HG03460 (cell line): ENCODE measurements around the gene BRD3.

Source experiments
- ATAC-seq: cut with Tn5 transposase; IDR thresholded peaks from one replicate; pipeline ENCODE4 v1.9.1; 2021; ENCODE audit not compliant: unreplicated experiment

Gene BRD3

DNA sequence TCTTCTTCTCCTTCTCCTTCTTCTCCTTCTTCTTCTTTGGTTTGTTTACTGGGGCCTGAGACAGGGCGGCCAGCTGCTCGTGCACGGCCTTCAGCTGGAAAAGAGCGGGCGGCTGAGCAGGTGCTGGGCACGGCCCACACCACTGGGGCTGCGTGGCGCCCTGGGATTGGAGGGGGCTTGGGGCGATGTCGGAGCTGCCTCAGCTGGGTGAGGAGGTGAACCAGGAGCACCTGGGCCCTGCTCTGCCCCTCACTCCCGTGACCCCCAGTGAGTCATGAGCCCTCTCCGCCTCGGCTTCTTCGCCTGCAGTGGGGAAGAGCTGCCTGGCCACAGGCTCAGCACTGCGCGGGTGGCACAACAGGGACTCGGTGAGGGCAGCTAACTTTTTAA lies 27.7 kb downstream of the BRD3 start:
- no peak for ATAC-seq

DNA sequence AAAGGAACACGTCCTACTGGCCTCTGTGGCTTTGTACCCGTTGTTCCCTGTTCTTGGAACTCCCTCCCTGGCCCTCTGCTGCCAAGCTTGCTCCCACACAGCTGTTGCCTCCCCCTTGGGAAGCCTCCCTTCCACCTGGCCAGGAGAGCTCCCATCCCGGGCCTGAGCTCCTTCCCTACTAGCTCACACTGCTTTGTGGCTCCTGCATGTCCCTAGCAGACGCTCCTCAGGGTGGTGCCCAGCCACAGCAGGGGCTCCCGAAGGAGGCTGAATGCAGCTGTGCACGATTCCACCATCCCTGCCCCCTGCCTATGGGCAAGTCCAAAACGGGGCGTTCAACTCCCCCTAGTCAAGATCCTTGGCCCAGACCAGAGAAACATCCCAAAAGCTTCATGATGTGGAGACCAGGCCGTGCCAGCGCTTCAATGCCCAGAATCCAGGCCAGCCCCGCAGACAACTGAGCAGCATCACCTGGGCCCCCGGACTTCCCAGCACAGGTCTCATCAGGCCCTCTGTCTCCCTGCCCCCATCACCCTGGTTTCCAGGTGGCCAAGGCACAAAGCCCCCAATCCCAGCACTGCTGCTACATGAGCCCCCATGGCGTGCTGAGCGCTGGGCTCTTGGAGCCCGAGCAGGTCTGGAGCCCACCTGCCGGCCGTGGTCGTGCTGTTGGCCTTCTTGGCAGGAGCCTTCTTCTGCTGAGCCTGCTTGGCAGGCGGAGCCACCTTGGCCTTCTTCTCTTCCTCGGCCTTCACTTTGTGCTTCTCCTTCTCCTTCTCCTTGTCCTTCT lies 28.2 kb downstream of the BRD3 start:
- ATAC-seq = no peak

DNA sequence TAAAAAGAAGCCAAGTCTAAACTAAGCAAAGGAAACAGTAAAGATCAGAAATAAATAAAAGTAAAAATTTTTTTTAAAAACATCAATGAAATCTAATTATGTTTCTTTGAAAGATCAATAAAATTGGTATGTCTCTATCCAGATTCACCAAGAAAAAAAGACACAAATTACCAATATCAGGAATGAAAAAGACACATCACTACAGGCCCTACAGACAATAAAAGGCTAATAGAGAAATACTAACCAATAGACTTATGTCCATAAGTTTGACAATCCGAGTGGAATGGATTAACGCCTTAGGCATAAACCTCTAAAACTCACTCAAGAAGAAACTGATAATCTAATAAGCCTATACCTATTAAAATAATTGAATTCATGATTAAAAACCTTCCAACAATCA lies 30.2 kb downstream of the BRD3 start:
- no peak for ATAC-seq

DNA sequence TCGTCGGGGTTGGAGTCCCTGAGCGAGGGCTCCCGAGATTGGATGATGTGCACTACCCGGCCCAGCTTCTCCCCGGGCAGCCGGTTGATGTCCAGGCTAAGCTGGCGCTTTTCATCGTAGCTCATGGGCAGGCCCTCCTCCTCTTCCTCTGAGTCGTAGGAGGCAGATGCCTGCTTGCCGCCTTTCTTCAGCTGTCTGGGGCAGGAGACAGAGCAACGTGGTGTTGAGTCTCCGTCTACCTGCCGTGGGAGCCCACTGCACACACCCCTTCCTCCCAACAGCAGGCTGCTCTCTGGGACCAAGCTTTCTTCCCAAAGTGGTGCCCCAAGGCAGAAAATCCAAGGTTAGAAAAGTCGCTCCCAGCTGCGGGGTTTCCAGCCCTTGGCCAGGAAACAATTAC lies 31.7 kb downstream of the BRD3 start:
- no peak for ATAC-seq

DNA sequence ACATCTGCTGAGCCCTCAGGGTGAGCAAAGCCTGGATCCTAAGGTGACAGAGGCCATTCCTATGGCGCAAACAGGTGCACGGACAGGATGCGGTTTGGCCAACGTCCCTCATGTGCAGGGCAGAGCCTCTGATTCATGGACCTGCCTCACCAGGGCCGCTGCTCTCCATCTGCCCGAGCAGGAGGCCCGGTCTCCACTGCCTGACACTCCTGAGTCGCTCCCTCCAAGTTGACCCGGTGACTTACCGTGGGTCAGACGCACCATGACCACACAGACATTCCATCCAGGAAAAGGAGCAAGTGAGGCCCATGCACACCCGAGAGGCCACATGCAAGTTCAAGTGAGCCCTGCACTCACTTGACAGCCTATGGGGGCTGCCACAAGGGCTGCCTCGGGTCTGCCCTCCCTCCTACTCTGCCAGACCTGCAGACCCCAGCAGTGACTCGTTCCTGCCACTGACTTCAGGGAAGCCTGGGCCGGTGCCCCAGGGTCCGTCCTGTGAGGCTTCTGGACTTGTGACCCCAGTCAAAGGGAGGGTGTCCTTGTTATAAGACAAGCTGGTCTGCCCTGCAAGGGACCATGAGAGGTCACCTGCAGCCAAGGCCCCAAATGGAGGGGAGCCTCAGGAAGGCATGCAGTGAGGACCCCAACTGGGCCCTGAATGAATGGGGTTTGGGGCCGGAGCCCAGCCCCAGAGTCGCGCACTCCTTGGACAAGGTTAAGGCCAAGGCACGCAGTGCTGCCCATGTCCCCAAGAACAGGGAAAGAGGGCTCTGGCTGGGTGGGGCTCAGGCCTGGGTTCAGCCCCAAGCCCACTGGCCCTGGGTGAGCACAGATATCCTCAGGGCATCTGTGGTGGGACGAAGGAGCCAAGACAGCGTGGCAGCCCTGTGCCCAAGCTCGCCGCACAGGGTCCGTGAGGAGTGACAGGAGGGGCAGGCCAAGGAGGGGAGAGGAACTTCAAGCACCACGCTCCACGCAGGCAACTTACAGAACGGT lies 32.5 kb downstream of the BRD3 start:
- no peak for ATAC-seq

DNA sequence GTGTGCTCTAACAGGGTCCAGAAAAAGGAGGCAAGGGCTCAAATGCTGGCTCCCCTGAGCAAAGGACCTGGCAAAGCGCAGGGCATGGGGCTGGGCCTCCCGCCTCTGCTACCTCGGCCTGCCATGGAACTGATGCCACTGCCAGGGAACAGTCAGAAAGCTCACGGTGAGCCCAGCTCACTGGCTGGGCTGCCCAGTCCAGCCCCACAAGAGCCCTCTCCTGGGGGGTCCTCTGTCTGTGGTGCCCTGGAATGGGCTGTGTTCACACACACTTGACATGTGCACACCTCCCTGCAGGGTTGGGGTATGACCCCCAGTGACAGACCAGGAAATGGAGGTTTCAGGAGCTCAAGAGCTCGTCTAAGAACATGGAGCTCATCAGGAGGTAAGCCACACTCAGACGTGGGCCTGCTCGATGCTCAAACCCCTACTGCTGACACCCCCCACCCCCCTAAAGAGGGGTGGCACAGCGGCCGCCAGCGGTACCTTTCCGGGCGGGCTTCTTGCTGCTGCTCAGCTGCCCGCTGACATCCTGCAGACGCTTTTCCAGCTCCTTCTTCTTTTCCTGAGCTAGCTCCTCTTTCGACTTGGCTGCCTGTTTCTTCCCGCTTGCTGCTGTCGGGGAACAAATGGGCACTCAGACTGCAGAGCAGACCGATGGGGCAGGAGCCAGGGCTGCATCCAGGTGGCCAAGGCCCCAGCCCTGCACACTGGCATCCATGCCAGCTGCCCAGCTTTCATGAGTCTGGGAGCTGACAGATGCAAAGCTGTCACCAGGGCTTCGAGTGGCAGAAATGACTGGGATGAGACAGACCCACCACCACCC lies 33.4 kb downstream of the BRD3 start:
- no peak for ATAC-seq

DNA sequence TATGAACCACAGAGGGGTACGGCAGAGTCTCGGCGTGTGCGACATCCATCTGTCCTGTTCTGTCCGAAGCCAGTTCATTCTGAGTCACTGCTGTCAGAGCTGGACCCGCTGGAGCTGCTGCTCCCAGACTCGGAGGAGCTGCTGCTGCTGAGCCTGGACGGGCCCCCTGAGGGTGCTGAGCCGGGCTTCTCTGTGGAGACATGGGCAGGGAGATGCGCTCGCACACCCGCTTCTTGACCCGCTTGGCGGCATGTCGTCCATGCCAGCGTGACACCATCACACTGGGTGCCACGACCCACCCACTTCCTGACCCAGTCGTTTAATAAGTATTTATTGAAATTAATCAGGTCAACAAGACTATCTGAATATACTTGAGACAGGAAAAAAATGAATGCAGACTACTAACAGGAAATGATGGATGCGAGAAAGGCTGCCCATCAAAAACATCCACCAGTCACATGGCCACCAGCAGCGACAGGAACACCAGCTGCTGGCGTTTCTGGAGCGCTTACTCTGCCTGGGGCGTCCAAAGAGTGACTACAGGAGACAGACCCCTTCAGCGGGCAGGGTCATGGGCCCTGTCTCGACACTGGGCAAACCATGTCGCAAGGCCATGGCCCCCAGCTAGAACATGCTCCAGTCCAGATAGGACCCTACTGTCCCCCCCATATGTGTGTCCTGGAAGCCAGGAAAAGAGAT lies 34.2 kb downstream of the BRD3 start:
- ATAC-seq = no peak

DNA sequence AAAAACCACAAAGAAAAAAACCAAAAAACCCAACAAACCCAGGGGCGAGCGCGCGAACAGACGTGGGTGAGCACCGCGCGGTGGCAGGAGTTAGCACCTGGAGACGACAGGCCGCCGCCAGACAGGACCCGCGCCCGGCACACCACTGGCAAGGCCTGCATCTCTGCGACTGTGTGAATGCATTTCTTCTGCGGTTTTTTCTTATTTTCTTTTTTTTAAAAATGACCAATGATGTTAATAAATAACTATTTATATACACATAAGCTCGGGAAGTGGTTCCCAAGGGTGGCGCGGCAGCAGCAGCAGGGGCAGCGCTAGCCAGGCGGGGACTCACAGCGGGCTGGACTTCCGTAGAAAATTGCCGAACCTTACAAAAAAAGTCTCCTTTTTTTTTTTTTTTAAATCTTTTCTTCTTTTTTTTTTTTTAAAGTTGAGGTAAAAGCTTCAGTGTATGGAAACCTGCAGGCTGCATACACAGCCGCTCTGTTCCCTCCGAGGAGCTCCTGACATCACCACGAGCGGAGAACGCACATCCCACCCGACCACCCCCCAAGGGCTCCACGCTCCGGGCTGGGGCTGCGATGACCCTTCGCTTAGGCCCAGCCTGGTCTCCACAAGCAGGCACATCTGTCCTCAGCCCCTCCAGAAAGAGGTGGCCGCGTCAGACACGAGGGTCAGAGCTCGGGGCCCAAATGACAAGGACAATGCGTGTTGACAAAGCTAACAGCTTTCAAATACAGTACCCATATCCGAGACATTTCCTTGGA lies 35.2 kb downstream of the BRD3 start:
- no peak for ATAC-seq

DNA sequence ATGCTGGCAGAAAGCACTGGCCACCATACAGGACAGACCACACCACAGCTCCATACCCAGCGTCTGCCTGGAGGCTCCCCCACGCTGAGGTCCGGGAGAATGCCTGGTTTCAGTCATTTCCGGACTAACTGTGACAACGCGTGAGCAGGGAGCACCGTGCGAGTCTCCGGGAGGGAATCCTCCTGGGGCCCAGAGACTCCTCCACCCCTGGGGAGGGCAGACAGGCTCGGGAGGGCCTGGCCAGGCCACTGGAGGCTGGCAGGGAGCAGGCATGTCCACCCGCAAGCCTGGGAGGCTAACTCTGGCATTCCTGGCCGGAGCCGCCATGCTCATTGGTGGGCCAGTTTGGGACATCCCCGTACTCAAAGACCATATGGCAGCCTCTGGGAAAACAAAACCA lies 36.0 kb downstream of the BRD3 start:
- no peak for ATAC-seq

DNA sequence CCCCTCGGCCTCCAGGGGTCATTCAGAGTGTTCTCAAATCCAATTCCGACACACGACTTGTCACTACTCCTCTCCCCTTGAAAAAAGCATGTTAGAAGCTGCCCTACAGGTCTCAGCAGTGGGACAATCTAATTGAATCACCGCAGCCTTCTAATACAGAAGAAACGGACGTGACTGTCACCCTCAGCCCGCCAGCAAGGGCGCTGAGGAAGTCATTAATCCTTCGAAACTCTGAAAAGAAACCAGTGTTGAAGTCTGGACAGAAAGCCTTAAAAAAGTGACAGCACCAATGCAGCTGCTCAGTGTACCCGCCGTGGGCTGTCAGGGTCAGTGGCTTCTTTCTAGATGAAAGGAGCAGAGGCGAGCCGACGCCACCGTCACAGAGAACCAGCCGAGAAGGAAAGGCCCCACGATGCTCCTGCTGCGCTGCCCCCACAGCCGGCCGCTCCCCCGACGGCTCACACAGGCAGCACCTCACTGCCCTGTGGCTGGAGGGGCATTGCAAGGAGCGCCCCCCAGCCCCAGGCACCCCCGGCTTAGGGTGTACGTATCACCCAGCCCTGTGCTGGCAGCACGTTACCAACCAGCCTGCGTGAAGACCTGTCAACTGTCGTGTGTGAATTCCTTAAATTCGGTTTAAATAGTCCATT lies 36.9 kb downstream of the BRD3 start:
- no peak for ATAC-seq

DNA sequence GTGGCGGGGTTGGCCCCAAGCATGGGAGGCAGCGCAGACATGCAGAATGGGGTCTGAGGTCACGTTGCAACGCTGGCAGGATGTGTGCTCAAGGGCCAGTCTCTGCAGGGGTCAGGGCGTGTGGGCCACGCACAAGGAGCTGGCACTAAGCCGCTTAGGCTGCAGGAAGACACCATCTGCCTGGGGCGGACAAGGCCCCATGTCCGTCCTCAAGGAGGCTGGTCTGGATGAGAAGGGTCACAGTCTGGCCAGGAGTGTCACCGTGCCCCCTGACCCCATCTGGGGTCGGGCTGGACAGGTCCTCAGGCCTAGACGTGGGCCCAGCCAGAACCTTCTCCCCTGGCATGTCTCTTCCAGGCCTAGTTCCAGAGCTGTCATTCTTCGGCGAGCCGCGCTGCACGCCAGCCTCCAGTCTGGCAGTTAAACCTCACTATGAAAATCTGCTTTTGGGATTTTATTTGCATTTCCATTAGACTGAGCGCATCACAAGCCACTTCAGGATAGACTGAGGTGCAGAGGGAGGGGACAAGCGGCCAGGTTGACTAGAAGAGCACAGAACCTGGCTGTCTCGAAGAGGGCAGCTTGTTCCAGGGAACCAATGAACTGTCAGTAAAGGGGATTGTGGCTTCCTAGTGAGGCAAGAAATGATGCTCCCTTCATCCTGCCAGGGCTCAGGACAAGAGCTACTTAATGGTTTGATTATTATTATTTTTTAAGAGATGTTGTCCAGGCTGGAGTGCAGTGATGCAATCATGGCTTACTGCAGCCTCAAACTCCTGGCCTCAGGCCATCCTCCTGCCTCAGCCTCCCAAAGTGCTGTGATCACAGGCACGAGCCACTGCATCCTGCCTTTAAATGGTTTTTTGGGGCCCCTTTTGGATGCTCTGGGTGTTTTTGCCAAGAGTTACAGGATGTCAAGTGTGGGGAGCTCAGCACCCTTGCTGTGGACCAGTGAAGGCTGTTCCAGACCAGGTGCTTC lies 38.3 kb downstream of the BRD3 start:
- no peak for ATAC-seq

DNA sequence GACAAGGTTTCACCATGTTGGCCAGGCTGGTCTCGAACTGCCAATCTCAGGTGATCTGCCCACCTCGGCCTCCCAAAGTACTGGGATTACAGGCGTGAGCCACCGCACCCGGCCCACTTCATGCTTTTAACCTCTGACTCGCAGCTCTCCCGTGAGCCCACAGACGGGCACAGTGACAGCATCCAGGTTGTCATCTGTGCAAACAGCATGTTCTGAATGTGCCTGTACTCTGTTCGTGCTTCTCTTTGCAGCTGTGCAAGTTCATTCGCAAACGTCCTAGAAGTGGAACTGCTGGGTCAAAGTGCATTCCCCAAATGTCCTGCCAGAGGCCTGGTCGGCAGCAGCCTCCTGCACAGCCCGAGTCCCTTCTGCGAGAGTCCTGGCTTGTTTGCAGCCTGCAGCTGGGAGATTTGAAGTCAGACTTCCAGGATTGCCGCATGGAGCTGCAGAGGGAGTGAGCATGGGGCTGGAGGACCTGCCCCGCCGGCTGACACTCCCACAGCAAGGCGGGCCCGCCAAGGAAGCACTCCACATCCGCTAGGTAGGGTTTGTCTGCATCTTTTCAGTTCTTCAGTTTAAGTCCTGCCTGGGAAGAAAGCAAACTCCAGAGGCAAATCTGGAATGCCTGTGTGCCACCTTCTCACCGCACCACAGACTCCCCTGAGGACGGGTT lies 39.1 kb downstream of the BRD3 start:
- ATAC-seq = no peak

DNA sequence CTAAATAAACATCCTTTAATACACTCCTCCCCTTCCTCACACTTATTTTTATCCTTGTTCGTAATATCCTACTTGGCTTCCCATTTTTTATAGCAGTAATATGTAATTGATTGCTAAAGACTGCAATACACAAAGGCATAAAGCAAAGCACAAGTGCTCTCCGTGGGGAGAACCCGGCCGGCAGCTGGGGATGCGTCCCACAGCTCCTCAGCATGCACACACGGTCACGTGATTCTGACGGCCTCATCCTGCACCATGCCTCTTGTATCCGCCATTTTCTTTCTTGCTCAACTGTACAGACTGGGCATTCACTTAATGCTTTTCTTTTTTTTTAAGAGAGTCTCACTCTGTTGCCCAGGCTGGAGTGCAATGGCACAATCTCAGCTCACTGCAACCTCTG lies 39.8 kb downstream of the BRD3 start:
- ATAC-seq = no peak

DNA sequence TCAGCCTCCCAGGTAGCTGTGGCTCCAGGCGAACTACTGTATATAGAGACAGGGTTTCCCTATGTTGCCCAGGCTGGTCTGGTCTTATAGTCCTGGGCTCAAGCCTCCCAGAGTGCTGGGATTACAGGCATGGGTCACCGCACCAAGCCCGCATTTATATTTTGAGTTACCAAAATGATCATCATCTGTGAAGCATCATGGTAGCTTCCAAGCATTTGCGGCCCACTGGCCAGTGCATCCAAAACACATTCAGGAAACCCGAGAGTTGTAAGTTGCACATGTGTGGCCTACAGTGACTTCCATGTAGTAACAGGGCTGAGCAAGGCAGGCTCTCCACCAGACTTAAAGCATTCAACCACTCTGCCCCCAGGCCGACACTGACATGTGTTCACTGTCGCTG lies 40.3 kb downstream of the BRD3 start:
- no peak for ATAC-seq

DNA sequence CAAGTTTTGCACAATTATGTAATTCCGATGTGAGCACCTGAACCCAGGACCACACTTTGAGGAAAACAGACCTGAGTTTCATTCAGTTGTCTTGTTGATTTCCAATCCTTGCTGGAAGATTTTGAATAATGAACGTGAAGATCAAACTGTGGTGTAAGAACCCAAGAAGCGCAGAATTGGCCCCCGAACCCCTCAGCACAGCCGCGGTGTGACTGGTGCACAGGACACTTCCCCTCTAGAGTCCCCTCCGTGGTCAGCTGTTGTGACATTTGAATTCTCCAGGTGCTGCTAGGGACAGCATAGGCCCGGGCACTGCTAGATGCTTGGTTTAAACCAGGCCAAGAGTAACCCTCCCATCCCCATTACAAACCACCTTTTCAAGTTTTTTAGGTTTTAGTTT lies 40.8 kb downstream of the BRD3 start:
- no peak for ATAC-seq

DNA sequence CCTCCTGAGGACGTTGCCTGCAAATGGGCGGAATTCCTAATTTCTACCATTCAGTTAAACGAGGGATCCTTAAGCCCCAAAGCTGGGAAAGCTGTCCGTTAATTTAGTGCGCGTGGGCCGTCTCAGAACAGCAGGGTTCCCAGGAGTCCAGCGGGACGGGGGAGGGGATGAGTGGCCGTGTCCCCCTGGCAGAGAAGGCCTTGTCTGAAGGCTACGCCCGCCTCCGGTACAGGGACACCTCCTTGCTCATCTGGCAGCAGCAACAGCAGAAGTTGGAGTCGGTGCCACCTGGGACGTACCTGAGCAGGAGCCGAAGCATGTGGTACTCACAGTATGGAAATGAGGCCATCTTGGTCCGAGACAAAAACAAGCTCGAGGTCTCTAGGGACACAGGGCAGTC lies 41.2 kb downstream of the BRD3 start:
- ATAC-seq = no peak

DNA sequence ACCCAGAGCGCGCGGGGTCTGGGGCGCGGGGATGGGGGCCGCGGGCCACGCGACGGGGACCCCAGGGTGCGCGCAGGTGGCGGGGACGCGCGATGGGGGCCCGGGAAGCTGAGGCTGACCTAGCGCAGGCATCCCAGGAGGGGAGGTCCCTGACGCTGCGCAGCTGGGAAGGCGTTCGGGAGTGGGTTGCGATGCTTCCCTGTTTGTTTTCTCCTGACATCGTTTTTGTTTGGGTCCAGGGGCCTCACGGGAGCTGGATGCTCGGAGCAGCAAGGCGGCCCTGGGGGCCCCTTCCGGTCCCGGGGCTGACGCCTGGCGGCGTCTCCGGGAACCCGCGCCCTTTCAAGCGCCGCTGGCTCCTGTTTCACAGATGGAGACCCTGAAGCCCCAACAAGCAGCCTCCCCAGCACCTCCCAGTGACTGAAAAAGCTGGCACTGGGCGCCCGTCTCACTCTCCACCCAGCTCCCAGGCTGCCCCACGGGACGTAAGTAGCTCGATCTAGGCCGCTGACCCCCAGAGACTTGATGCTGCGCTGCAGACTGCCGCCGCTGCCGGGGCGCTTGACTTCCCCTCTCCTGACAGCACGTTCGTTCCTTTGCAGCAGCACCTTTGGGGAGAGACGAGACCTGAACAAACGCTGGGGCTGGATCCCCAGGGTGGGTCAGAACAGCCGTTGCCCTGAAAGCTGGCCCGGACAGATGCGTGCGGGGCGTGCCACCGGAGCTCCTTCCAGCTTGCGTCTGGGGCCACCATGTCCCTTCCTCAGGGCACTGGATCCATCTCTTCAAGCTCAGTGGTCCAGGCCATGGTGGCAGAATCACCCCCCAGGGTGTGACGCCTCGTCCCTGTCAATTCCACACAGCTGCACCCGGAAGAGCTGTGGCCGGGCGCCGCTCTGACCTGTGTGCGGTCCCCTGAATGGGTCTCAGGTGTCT lies 42.0 kb downstream of the BRD3 start:
- peak; percentile 42 for ATAC-seq
